ENCODE results near the gene MECP2. TPM values are rescaled to one million over a fixed set of nuclear protein-coding genes. Genes with fewer than 3 reads are reported as not detected.

The MECP2 gene
- total and polyA plus RNA-seq, 2 of the 13 experiments (the other 11 are each of a cell fraction or from before 2014, with no cell fraction given): 7.9 to 18.1 TPM

GRCh38 chrX:154115750-154116149 lies 18.2 kb upstream of the MECP2 start (continued):
- no peak for TF ChIP-seq CCAR2 (optimal IDR thresholded peaks at IDR 0.05; ENCODE audit: low read depth, low read length)
- no peak for TF ChIP-seq MBD4 (IDR thresholded peaks at IDR 0.05; ENCODE audit: borderline replicate concordance, low read length)

- in situ Hi-C loops (cut with HindIII; ENCODE audit: extremely low pct_ligation_motif_present, low pct_unique_long_range_greater_than_20kb): no loop called here
- no peak overlapping the region for H2AFZ ChIP-seq (ENCODE audit: low read length)
- DNase-seq (ENCODE audit: low spot score): no peak
Measured at GRCh38 chrX:154115071-154115470, 17.6 kb upstream of the MECP2 start.

GRCh38 chrX:154114652-154115051 lies 17.1 kb upstream of the MECP2 start:
- H3K4me1 ChIP-seq (ENCODE audit: insufficient read depth, low read length): no peaks in the 10 kb centered on the region
- DNase-seq (ENCODE audit: low spot score): no peak
- BruUV-seq (replicated peaks): no TSS peak
- H3K4me2 ChIP-seq (ENCODE audit: low read depth, low read length): no peak overlapping the region
- no peak for ATAC-seq
- no peak overlapping the region for H3K27ac ChIP-seq (ENCODE audit: extremely low read length, insufficient read depth, low read length)
- ChIA-PET CTCF (ENCODE audit: low intra/inter-chr PET ratio, low total read pairs) (no interaction called here), POLR2A (no interaction called here)
- H3K36me3 ChIP-seq (replicated peaks in 1 of 2; ENCODE audit: control insufficient read depth in 1 of 2, insufficient read depth in 2 of 2, low read length in 2 of 2): no peaks in the 10 kb centered on the region
- 70% methylated on average over 5 of the region's 5 CpGs for WGBS (ENCODE audit: low lambda C conversion rate)
- H3K79me2 ChIP-seq (ENCODE audit: insufficient read depth, low read length): no peaks in the 10 kb centered on the region
- peaks cover 1 to 11% of the 10 kb centered on the region in 2 experiments; a peak in 3 of 5 replicates for H3K27me3 ChIP-seq (ENCODE audit: control insufficient read depth in 1 of 2, insufficient read depth in 2 of 2, low read length in 2 of 2)
- no peak overlapping the region for H3K4me3 ChIP-seq (replicated peaks in 1 of 3; ENCODE audit: insufficient read depth in 1 of 3, low read depth in 2 of 3, low read length in 3 of 3)
- intact Hi-C loops (cut with micrococcal nuclease; ENCODE audit: unreplicated experiment): no loop called here
- no peaks in the 10 kb centered on the region for H3K9me3 ChIP-seq (ENCODE audit: low read length)
- no peak overlapping the region for H3K9ac ChIP-seq (ENCODE audit: insufficient read depth, low read depth, low read length)
- no peak overlapping the region for H2AFZ ChIP-seq (ENCODE audit: low read length)
- in situ Hi-C loops (cut with HindIII; ENCODE audit: extremely low pct_ligation_motif_present, low pct_unique_long_range_greater_than_20kb): no loop called here
- H4K20me1 ChIP-seq (ENCODE audit: insufficient read depth, low read length): no peaks in the 10 kb centered on the region
- FAIRE-seq: no peak
- TF ChIP-seq ZNF207 (IDR thresholded peaks at IDR 0.05; ENCODE audit: borderline replicate concordance): no peak
- TF ChIP-seq SRY (CRISPR knock-in tag; IDR thresholded peaks at IDR 0.05): no peak
- no peak for TF ChIP-seq ARNT2 (CRISPR knock-in tag; IDR thresholded peaks at IDR 0.05; ENCODE audit: low read depth)
- no peak for TF ChIP-seq SYNCRIP (IDR thresholded peaks at IDR 0.05; ENCODE audit: insufficient read depth, low read depth, low read length)
- TF ChIP-seq ELF1 (CRISPR knock-in tag; IDR thresholded peaks at IDR 0.05): no peak
- no peak for TF ChIP-seq CBX5 (CRISPR knock-in tag; IDR thresholded peaks at IDR 0.05; ENCODE audit: borderline replicate concordance)
- TF ChIP-seq, protein P1, sequence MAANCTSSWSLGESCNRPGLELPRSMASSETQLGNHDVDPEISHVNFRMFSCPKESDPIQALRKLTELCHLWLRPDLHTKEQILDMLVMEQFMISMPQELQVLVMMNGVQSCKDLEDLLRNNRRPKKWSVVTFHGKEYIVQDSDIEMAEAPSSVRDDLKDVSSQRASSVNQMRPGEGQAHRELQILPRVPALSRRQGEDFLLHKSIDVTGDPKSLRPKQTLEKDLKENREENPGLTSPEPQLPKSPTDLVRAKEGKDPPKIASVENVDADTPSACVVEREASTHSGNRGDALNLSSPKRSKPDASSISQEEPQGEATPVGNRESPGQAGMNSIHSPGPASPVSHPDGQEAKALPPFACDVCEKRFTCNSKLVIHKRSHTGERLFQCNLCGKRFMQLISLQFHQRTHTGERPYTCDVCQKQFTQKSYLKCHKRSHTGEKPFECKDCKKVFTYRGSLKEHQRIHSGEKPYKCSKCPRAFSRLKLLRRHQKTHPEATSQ (CRISPR knock-in tag; IDR thresholded peaks at IDR 0.05; ENCODE audit: borderline replicate concordance): no peak
- TF ChIP-seq ZNF749 (CRISPR knock-in tag; IDR thresholded peaks at IDR 0.05; ENCODE audit: borderline replicate concordance): no peak
- TF ChIP-seq, protein P2, sequence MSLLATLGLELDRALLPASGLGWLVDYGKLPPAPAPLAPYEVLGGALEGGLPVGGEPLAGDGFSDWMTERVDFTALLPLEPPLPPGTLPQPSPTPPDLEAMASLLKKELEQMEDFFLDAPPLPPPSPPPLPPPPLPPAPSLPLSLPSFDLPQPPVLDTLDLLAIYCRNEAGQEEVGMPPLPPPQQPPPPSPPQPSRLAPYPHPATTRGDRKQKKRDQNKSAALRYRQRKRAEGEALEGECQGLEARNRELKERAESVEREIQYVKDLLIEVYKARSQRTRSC (CRISPR knock-in tag; IDR thresholded peaks at IDR 0.05; ENCODE audit: low read depth): no peak

More at GRCh38 chrX:154115071-154115470, 17.6 kb upstream of the MECP2 start:
- Histone ChIP-seq H3K4me2 (ENCODE audit: low read depth, low read length) (no peak overlapping the region), H3K27me3 (ENCODE audit: control insufficient read depth in 1 of 2, insufficient read depth in 2 of 2, low read length in 2 of 2) (peaks cover 1 to 11% of the 10 kb centered on the region in 2 experiments; a peak in 3 of 5 replicates), H3K36me3 (replicated peaks in 1 of 2; ENCODE audit: control insufficient read depth in 1 of 2, insufficient read depth in 2 of 2, low read length in 2 of 2) (no peaks in the 10 kb centered on the region), H4K20me1 (ENCODE audit: insufficient read depth, low read length) (no peaks in the 10 kb centered on the region), H3K9me3 (ENCODE audit: low read length) (no peaks in the 10 kb centered on the region), H3K4me1 (ENCODE audit: insufficient read depth, low read length) (no peaks in the 10 kb centered on the region), H3K4me3 (replicated peaks in 1 of 3; ENCODE audit: insufficient read depth in 1 of 3, low read depth in 2 of 3, low read length in 3 of 3) (no peak overlapping the region), H3K9ac (ENCODE audit: insufficient read depth, low read depth, low read length) (no peak overlapping the region), H3K27ac (ENCODE audit: extremely low read length, insufficient read depth, low read length) (no peak overlapping the region), H3K79me2 (ENCODE audit: insufficient read depth, low read length) (no peaks in the 10 kb centered on the region)
- intact Hi-C loops (cut with micrococcal nuclease; ENCODE audit: unreplicated experiment): no loop called here
- FAIRE-seq (no peak), ATAC-seq (no peak)
- ChIA-PET POLR2A (no interaction called here), CTCF (ENCODE audit: low intra/inter-chr PET ratio, low total read pairs) (no interaction called here)
- 35% methylated on average over 4 of the region's 10 CpGs for WGBS (ENCODE audit: low lambda C conversion rate)
- BruUV-seq (replicated peaks): no TSS peak
- no peak for TF ChIP-seq MAX (IDR thresholded peaks at IDR 0.05)
- no peak for TF ChIP-seq GTF3A (CRISPR knock-in tag; conservative IDR thresholded peaks at IDR 0.05)
